ENCODE data around the gene ATOH8.
A peak's percentile ranks its signal among the peaks of the same experiment; 100 is the strongest.

Gene ATOH8

DNA sequence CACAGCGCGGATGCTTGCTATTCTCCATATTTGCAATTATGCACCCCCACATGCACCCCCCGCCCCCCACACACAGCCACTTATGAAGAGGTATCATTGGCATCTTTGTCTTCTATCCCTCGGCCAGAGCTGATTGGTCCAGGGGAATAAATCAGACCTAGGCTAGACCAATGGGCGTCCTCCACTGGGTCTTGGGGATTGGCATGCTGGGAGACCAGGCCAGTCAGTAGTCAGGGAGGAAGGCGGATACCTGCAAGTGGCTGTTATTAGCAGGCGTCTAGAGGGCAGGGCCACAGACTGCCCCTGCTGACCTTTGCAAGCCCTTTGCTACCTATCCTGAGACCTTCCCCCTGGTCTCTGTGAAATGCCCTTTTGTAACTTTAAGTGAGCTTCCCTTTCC lies 30.0 kb downstream of the ATOH8 start:
- H3K27ac Mint-ChIP-seq: no peak overlapping the region
- DNase-seq: no peak
- H3K4me1 Mint-ChIP-seq: peaks cover 36% of the 10 kb centered on the region
- H3K27me3 Mint-ChIP-seq (ENCODE audit: low read depth, poor library complexity): peaks cover 7% of the 10 kb centered on the region
- H3K36me3 Mint-ChIP-seq (ENCODE audit: low read depth): no peaks in the 10 kb centered on the region
- TF ChIP-seq, protein P1, sequence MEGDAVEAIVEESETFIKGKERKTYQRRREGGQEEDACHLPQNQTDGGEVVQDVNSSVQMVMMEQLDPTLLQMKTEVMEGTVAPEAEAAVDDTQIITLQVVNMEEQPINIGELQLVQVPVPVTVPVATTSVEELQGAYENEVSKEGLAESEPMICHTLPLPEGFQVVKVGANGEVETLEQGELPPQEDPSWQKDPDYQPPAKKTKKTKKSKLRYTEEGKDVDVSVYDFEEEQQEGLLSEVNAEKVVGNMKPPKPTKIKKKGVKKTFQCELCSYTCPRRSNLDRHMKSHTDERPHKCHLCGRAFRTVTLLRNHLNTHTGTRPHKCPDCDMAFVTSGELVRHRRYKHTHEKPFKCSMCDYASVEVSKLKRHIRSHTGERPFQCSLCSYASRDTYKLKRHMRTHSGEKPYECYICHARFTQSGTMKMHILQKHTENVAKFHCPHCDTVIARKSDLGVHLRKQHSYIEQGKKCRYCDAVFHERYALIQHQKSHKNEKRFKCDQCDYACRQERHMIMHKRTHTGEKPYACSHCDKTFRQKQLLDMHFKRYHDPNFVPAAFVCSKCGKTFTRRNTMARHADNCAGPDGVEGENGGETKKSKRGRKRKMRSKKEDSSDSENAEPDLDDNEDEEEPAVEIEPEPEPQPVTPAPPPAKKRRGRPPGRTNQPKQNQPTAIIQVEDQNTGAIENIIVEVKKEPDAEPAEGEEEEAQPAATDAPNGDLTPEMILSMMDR (IDR thresholded peaks at IDR 0.05): no peak
- H3K4me3 Mint-ChIP-seq: no peak overlapping the region
- no peaks in the 10 kb centered on the region for H3K9me3 Mint-ChIP-seq

DNA sequence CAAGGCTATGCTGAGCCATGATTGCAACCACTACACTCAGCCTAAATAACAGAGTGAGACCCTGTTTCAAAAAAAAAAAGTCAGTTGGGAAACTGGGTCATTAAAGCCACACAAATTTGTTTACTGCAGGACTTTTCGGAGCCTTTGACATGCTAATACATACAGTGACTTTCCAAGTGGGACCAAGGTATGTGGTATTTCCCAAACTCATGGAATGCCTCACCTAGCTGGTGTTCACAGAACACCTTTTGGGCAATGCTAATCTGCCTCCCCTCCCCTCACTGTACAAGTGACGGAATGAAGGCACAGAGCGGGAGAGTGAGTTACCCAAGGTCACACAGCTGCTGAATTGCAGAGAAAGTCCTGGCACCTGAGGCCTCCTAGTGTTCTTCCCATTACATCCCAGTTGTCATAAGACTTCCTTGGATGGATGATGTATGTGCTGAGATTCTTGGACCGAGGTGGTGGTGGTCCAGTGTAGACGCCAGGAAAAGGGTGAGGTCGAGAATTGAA lies 30.7 kb downstream of the ATOH8 start:
- Mint-ChIP-seq H3K4me1 (peaks cover 30% of the 10 kb centered on the region), H3K27me3 (ENCODE audit: low read depth, poor library complexity) (peaks cover 7% of the 10 kb centered on the region), H3K4me3 (no peak overlapping the region), H3K9me3 (no peaks in the 10 kb centered on the region), H3K36me3 (ENCODE audit: low read depth) (no peaks in the 10 kb centered on the region), H3K27ac (peak overlapping the region; percentile 54)
- DNase-seq: no peak
- TF ChIP-seq, protein P1 (IDR thresholded peaks at IDR 0.05): no peak

DNA sequence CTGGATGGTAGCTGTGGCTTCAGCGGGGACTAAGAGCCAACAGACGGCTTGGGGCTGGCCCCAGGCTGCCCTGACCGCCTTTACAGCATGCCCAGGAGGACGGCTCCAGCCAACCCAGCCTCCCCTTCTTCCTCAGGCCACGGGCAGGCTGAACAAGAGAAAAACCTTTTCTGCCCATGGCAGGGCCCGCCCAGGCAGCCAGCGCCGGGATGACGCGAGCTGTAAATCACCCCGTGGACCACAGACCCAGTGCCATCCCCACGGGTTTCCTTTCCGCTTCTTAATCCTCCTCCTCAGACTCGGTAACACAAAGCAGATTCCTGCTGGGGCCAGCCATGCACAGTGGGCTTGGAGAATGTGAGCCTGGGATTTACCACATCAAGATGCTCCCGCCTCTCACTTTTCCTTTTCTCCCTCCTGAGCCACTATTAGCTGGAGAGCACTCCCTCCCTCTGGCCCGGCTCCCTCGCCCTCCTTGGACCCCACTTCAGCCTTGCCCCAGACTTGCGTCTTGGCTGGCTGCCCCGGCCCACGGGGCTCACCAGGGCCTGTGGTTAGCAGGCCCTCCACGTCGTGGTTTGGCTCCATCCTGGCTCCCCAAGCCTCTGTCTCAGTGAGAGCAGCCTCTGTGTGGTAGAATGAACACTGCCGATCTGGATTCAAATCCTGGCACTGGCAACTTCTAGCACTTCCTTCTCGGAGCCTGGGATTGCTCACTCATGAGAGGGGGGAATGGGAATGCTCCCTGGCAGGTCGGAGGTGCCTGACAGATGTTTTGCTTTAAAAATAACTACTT lies 31.4 kb downstream of the ATOH8 start:
- Mint-ChIP-seq H3K27ac (no peak overlapping the region), H3K36me3 (ENCODE audit: low read depth) (no peaks in the 10 kb centered on the region), H3K9me3 (no peaks in the 10 kb centered on the region), H3K27me3 (ENCODE audit: low read depth, poor library complexity) (peaks cover 7% of the 10 kb centered on the region), H3K4me3 (no peak overlapping the region), H3K4me1 (peaks cover 37% of the 10 kb centered on the region)
- TF ChIP-seq, protein P1 (IDR thresholded peaks at IDR 0.05): no peak
- peak; percentile 36 for DNase-seq

DNA sequence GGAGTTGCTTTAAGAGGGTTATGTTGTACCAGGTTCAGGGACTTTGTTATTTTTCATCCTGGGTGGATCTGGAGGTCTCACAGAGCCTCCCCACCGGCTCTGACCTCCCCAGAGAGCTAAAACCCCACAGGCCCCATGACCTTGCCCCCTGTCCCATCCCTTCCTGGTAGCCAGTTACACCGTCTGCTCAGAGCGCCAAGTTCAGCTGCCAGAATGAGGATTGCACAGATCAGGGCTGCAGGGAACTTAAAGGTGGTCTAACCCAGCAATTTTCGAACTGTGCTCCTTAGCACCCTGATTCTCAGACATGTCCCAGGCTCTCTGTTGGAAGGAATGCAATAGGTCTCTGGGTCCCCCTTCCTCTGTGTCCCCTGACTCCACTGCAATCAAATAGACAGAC lies 32.1 kb downstream of the ATOH8 start:
- no peaks in the 10 kb centered on the region for H3K9me3 Mint-ChIP-seq
- TF ChIP-seq, protein P1 (IDR thresholded peaks at IDR 0.05): no peak
- no peak overlapping the region for H3K27ac Mint-ChIP-seq
- peaks cover 7% of the 10 kb centered on the region for H3K27me3 Mint-ChIP-seq (ENCODE audit: low read depth, poor library complexity)
- H3K4me3 Mint-ChIP-seq: no peak overlapping the region
- DNase-seq: no peak
- peaks cover 37% of the 10 kb centered on the region for H3K4me1 Mint-ChIP-seq
- H3K36me3 Mint-ChIP-seq (ENCODE audit: low read depth): no peaks in the 10 kb centered on the region

DNA sequence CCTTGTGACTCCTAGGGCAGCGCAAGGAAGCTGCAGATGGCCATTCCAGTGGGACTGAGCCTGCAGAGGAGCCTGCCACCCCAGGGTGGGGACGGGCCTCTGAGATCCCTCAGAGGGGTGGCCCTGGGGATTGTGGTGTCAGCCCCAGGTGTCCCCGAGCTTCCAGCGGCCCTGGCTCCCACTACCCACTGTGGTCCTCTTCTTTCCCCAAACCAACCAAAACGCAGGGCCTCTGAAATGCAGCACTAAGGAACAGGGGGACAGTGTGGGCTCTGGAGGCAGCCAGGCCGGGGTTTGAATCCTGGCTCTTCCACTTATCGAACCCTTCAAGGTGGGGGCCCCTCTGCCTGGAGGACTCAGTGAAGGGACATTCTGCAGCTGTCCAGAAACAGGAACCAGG lies 32.7 kb downstream of the ATOH8 start:
- Mint-ChIP-seq H3K4me1 (peaks cover 38% of the 10 kb centered on the region), H3K27ac (no peak overlapping the region), H3K27me3 (ENCODE audit: low read depth, poor library complexity) (peaks cover 7% of the 10 kb centered on the region), H3K4me3 (no peak overlapping the region), H3K36me3 (ENCODE audit: low read depth) (no peaks in the 10 kb centered on the region), H3K9me3 (no peaks in the 10 kb centered on the region)
- TF ChIP-seq, protein P1 (IDR thresholded peaks at IDR 0.05): no peak
- DNase-seq: no peak

DNA sequence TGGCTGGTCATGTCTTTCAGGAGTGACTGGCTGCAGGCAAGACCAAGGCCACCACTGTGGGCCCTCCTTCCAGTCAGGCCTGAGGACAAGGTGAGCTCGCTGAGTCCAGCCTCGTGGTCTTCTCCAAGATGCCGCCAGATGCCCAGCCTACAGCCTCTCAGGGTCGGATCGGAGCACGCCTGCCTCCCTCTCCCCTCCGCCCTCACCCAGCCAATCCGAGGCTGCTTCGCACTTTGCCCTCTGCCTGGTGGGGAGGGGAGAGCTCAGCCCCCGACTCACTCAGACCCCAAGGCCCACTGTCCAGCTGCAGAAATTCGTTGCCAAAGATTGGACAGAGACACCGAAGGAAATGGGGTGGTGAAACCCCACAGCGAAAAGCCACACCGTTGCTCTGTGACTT lies 33.1 kb downstream of the ATOH8 start:
- TF ChIP-seq, protein P1 (IDR thresholded peaks at IDR 0.05): no peak
- H3K4me1 Mint-ChIP-seq: peaks cover 42% of the 10 kb centered on the region
- H3K9me3 Mint-ChIP-seq: no peaks in the 10 kb centered on the region
- no peak overlapping the region for H3K27ac Mint-ChIP-seq
- no peaks in the 10 kb centered on the region for H3K36me3 Mint-ChIP-seq (ENCODE audit: low read depth)
- no peak overlapping the region for H3K4me3 Mint-ChIP-seq
- peaks cover 8% of the 10 kb centered on the region for H3K27me3 Mint-ChIP-seq (ENCODE audit: low read depth, poor library complexity)
- no peak for DNase-seq

Data from nephron progenitor cell (in vitro differentiated cells).